Measurements from ENCODE around the gene PRR19.
"Not testable (repeated sequence)": the region's sequence is repeated elsewhere in the genome, so short reads cannot be mapped to it uniquely, and the experiment has no call there.

Gene PRR19

GRCh38 chr19:42328106-42328505, 26.2 kb downstream of the PRR19 start:
- TF ChIP-seq CTCF (IDR thresholded peaks at IDR 0.05; ENCODE audit: poor library complexity, severe bottlenecking): no peak
- no peaks in the 10 kb centered on the region for H3K27me3 ChIP-seq (ENCODE audit: insufficient read depth, poor library complexity, severe bottlenecking)
- DNase-seq (ENCODE audit: low spot score) (no peak), ATAC-seq (ENCODE audit: low read depth) (no peak)
- H3K9me3 ChIP-seq (ENCODE audit: severe bottlenecking): no peaks in the 10 kb centered on the region
- H3K4me1 ChIP-seq (ENCODE audit: insufficient read depth, poor library complexity, severe bottlenecking): peaks cover 3% of the 10 kb centered on the region
- H3K36me3 ChIP-seq (ENCODE audit: low read depth): no peaks in the 10 kb centered on the region
- no peak overlapping the region for H3K27ac ChIP-seq (ENCODE audit: poor library complexity, severe bottlenecking)
- H3K4me3 ChIP-seq (ENCODE audit: severe bottlenecking): no peak overlapping the region

- ATAC-seq (ENCODE audit: low read depth): no peak
- no peak for TF ChIP-seq CTCF (IDR thresholded peaks at IDR 0.05; ENCODE audit: poor library complexity, severe bottlenecking)
- no peaks in the 10 kb centered on the region for H3K36me3 ChIP-seq (ENCODE audit: low read depth)
- no peak overlapping the region for H3K4me3 ChIP-seq (ENCODE audit: severe bottlenecking)
- DNase-seq (ENCODE audit: low spot score): no peak
- peaks cover 3% of the 10 kb centered on the region for H3K4me1 ChIP-seq (ENCODE audit: insufficient read depth, poor library complexity, severe bottlenecking)
- no peak overlapping the region for H3K27ac ChIP-seq (ENCODE audit: poor library complexity, severe bottlenecking)
- no peaks in the 10 kb centered on the region for H3K9me3 ChIP-seq (ENCODE audit: severe bottlenecking)
- H3K27me3 ChIP-seq (ENCODE audit: insufficient read depth, poor library complexity, severe bottlenecking): no peaks in the 10 kb centered on the region
Observed at GRCh38 chr19:42328854-42329253, 26.9 kb downstream of the PRR19 start.

- TF ChIP-seq CTCF (IDR thresholded peaks at IDR 0.05; ENCODE audit: poor library complexity, severe bottlenecking): no peak
- no peak overlapping the region for H3K4me3 ChIP-seq (ENCODE audit: severe bottlenecking)
- no peak for DNase-seq (ENCODE audit: low spot score)
Observed at GRCh38 chr19:42330241-42330711, 28.3 kb downstream of the PRR19 start.

GRCh38 chr19:42331333-42331732, 29.4 kb downstream of the PRR19 start:
- not testable (repeated sequence) for H3K27me3 ChIP-seq (ENCODE audit: insufficient read depth, poor library complexity, severe bottlenecking); H3K9me3 ChIP-seq (ENCODE audit: severe bottlenecking); H3K36me3 ChIP-seq (ENCODE audit: low read depth); H3K4me3 ChIP-seq (ENCODE audit: severe bottlenecking); H3K27ac ChIP-seq (ENCODE audit: poor library complexity, severe bottlenecking); H3K4me1 ChIP-seq (ENCODE audit: insufficient read depth, poor library complexity, severe bottlenecking); DNase-seq (ENCODE audit: low spot score); ATAC-seq (ENCODE audit: low read depth)

More at GRCh38 chr19:42330241-42330711, 28.3 kb downstream of the PRR19 start:
- Histone ChIP-seq H3K36me3 (ENCODE audit: low read depth) (no peaks in the 10 kb centered on the region), H3K27ac (ENCODE audit: poor library complexity, severe bottlenecking) (no peak overlapping the region), H3K27me3 (ENCODE audit: insufficient read depth, poor library complexity, severe bottlenecking) (no peaks in the 10 kb centered on the region), H3K4me1 (ENCODE audit: insufficient read depth, poor library complexity, severe bottlenecking) (peaks cover 3% of the 10 kb centered on the region), H3K9me3 (ENCODE audit: severe bottlenecking) (no peaks in the 10 kb centered on the region)
- no peak for ATAC-seq (ENCODE audit: low read depth)

GRCh38 chr19:42332059-42332458, 30.1 kb downstream of the PRR19 start:
- H3K36me3 ChIP-seq (ENCODE audit: low read depth): no peaks in the 10 kb centered on the region
- H3K27ac ChIP-seq (ENCODE audit: poor library complexity, severe bottlenecking): no peak overlapping the region
- H3K4me3 ChIP-seq (ENCODE audit: severe bottlenecking): no peak overlapping the region
- H3K9me3 ChIP-seq (ENCODE audit: severe bottlenecking): no peaks in the 10 kb centered on the region
- peaks cover under 1% of the 10 kb centered on the region for H3K4me1 ChIP-seq (ENCODE audit: insufficient read depth, poor library complexity, severe bottlenecking)
- no peak for TF ChIP-seq CTCF (IDR thresholded peaks at IDR 0.05; ENCODE audit: poor library complexity, severe bottlenecking)
- DNase-seq (ENCODE audit: low spot score) (no peak), ATAC-seq (ENCODE audit: low read depth) (no peak)
- H3K27me3 ChIP-seq (ENCODE audit: insufficient read depth, poor library complexity, severe bottlenecking): no peaks in the 10 kb centered on the region

Measured in RWPE2 (cell line).